ENCODE measurements around the gene PRR5L. TPM values are rescaled to one million over a fixed set of nuclear protein-coding genes. Genes with fewer than 3 reads are reported as not detected.

The PRR5L gene
- total and polyA plus RNA-seq, 9 of the 15 experiments (the other 6 are each of a cell fraction or from before 2014, with no cell fraction given), result 0.11 to 0.60 (median 0.36) TPM; not detected in 2

GRCh38 chr11:36292311-36292722 is 3.8 kb upstream of the PRR5L start (continued):
- peak; percentile 96 for TF ChIP-seq CHD4 (IDR thresholded peaks at IDR 0.05; ENCODE audit: insufficient read depth, insufficient replicate concordance, low read depth, low read length, poor library complexity, severe bottlenecking)
- TF ChIP-seq, protein P1, sequence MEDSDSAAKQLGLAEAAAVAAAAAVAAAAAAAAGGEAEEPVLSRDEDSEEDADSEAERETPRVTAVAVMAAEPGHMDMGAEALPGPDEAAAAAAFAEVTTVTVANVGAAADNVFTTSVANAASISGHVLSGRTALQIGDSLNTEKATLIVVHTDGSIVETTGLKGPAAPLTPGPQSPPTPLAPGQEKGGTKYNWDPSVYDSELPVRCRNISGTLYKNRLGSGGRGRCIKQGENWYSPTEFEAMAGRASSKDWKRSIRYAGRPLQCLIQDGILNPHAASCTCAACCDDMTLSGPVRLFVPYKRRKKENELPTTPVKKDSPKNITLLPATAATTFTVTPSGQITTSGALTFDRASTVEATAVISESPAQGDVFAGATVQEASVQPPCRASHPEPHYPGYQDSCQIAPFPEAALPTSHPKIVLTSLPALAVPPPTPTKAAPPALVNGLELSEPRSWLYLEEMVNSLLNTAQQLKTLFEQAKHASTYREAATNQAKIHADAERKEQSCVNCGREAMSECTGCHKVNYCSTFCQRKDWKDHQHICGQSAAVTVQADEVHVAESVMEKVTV (CRISPR knock-in tag; IDR thresholded peaks at IDR 0.05), result peak; percentile 66
- TF ChIP-seq ZFP36 (IDR thresholded peaks at IDR 0.05; ENCODE audit: low read depth, low read length, partially characterized antibody), result peak; percentile 6
- peak; percentile 46; the same call in 1 of the 2 replicates for TF ChIP-seq SMC3 (conservative IDR thresholded peaks at IDR 0.05; ENCODE audit: insufficient read depth, low read depth, low read length)
- no peak for TF ChIP-seq ZNF785 (CRISPR knock-in tag; IDR thresholded peaks at IDR 0.05)
- TF ChIP-seq RAD21 (CRISPR knock-in tag; conservative IDR thresholded peaks at IDR 0.05 in 1 of 2, IDR thresholded peaks at IDR 0.05 in 1 of 2), result peak; percentile 84 to 91
- TF ChIP-seq ZKSCAN1 (IDR thresholded peaks at IDR 0.05; ENCODE audit: low read depth, low read length), result 0 out of 2 replicates have a peak, but pooled peaks have one; percentile 24
- TF ChIP-seq CEBPB (tag; IDR thresholded peaks at IDR 0.05), result peak; percentile 27; the same call in 1 of the 2 replicates
- TF ChIP-seq CBX3 (IDR thresholded peaks at IDR 0.05; ENCODE audit: borderline replicate concordance in 1 of 2, low read length in 2 of 2), result peak in 1 of 2 experiments; percentile 61; a peak in 1 of 3 replicates
- TF ChIP-seq CC2D1A (IDR thresholded peaks at IDR 0.05), result no peak
- no peak for TF ChIP-seq POLR2B (IDR thresholded peaks at IDR 0.05; ENCODE audit: low read depth, partially characterized antibody)
- TF ChIP-seq BCOR (IDR thresholded peaks at IDR 0.05), result peak; percentile 96
- TF ChIP-seq ATF3 (IDR thresholded peaks at IDR 0.05), result peak; percentile 45; the same call in 1 of the 2 replicates
- TF ChIP-seq ATF3 (CRISPR knock-in tag; conservative IDR thresholded peaks at IDR 0.05), result no peak
- no peak for TF ChIP-seq HLTF (IDR thresholded peaks at IDR 0.05)
- TF ChIP-seq SMARCA5 (IDR thresholded peaks at IDR 0.05), result peak; percentile 98
- TF ChIP-seq ESRRA (IDR thresholded peaks at IDR 0.05; ENCODE audit: borderline replicate concordance, low read depth), result peak; percentile 71; the same call in 1 of the 2 replicates
- 0 out of 2 replicates have a peak, but pooled peaks have one; percentile 41 for TF ChIP-seq SPI1 (IDR thresholded peaks at IDR 0.05; ENCODE audit: borderline replicate concordance, low read depth, low read length)
- TF ChIP-seq NR0B1 (IDR thresholded peaks at IDR 0.05; ENCODE audit: partially characterized antibody), result no peak
- TF ChIP-seq ADNP (tag; IDR thresholded peaks at IDR 0.05), result peak; percentile 98
- no peak for TF ChIP-seq RFX1 (IDR thresholded peaks at IDR 0.05)
- TF ChIP-seq CBX1 (IDR thresholded peaks at IDR 0.05; ENCODE audit: low read depth), result peak; percentile 87; the same call in 1 of the 2 replicates
- no peak for TF ChIP-seq TEAD1 (CRISPR knock-in tag; IDR thresholded peaks at IDR 0.05)
- peak; percentile 46 to 71 (median 62); a peak in 5 of 6 replicates for TF ChIP-seq CTCF (IDR thresholded peaks at IDR 0.05 in 2 of 3, conservative IDR thresholded peaks at IDR 0.05 in 1 of 3; ENCODE audit: insufficient read depth in 2 of 3, low read depth in 1 of 3, low read length in 3 of 3)

Measured in K562 (cell line).